Lower lobe of right lung (tissue), 2 donors: ENCODE results near the gene ITGB6. TPM values are rescaled to one million over a fixed set of nuclear protein-coding genes. Genes with fewer than 3 reads are reported as not detected.

ENCODE experiments used
- ATAC-seq, 2 donors: fragments of 200-7000 bp; cut with Tn5 transposase; one replicate each; pipeline ENCODE4 v1.9.1; 2020 to 2022; ENCODE audit warnings: mild to moderate bottlenecking in 2 of 2, moderate library complexity in 2 of 2
- DNase-seq: peaks from one replicate; pipeline ENCODE4 v3.0.0-alpha.2; 2020
- H3K27ac ChIP-seq: fragments of 200-600 bp; one replicate; pipeline ENCODE4 v1.8.0; 2022
- H3K27me3 ChIP-seq: fragments of 200-600 bp; one replicate; pipeline ENCODE4 v1.8.0; 2022; ENCODE audit warnings: low read depth
- H3K36me3 ChIP-seq: fragments of 200-600 bp; one replicate; pipeline ENCODE4 v1.8.0; 2022; ENCODE audit warnings: mild to moderate bottlenecking
- H3K4me1 ChIP-seq: fragments of 200-600 bp; one replicate; pipeline ENCODE4 v1.8.0; 2022
- H3K4me3 ChIP-seq: fragments of 200-600 bp; one replicate; pipeline ENCODE4 v1.8.0; 2022; ENCODE audit warnings: mild to moderate bottlenecking
- H3K9me3 ChIP-seq: fragments of 200-600 bp; one replicate; pipeline ENCODE4 v1.8.0; 2022
- intact Hi-C: fragments of 100-400 bp; cut with DNase I; formaldehyde crosslinking; loops from one replicate; pipeline ENCODE4 v1.11.0; 2022
- total RNA-seq: library from RNA; stranded (reverse); fragmentation: NEBNext Ultra II Directional; extraction: Animal tissue kit (Norgen Biotek cat#: 25700); gene quantifications from one replicate; pipeline ENCODE4 v1.2.1, GENCODE V29; 2021
- TF ChIP-seq, protein P1 (sequence below): fragments of 200-600 bp; IDR thresholded peaks from one replicate; pipeline ENCODE4 v1.8.0; 2022; ENCODE audit warnings: antibody characterized with exemption, mild to moderate bottlenecking
- donor health status: DM: no; HTN: yes; CAD: no; lungs with severe emphysema.

ITGB6 gene
- total RNA-seq, 1 donor from 2014 or later: 65.2 TPM

DNA sequence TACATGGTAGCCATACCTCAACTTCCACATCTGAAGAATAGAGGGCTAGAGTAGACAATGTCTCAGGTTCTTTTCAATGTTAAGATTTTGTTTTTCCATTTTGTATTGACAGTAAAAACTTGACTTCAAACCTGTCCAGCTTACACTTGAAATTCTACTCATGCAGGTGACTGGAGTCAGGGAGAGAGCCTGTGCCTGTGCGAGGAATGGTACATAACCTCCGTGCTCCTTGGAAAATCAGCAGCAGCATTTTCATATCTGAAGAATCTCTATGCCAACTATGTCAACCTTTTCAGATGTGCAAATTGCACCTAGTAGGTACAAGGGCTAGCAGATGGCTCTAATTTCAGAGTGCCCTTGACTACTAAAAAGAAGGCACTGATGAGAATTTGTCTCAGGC lies 139.8 kb downstream of the ITGB6 start:
- Histone ChIP-seq H3K4me1 (peaks cover 14% of the 10 kb centered on the region), H3K27me3 (peaks cover 27% of the 10 kb centered on the region), H3K4me3 (no peak overlapping the region), H3K9me3 (no peaks in the 10 kb centered on the region), H3K36me3 (no peaks in the 10 kb centered on the region), H3K27ac (no peak overlapping the region)
- ATAC-seq: no peak
- no peak for DNase-seq
- intact Hi-C loops: no loop called here
- TF ChIP-seq, protein P1, sequence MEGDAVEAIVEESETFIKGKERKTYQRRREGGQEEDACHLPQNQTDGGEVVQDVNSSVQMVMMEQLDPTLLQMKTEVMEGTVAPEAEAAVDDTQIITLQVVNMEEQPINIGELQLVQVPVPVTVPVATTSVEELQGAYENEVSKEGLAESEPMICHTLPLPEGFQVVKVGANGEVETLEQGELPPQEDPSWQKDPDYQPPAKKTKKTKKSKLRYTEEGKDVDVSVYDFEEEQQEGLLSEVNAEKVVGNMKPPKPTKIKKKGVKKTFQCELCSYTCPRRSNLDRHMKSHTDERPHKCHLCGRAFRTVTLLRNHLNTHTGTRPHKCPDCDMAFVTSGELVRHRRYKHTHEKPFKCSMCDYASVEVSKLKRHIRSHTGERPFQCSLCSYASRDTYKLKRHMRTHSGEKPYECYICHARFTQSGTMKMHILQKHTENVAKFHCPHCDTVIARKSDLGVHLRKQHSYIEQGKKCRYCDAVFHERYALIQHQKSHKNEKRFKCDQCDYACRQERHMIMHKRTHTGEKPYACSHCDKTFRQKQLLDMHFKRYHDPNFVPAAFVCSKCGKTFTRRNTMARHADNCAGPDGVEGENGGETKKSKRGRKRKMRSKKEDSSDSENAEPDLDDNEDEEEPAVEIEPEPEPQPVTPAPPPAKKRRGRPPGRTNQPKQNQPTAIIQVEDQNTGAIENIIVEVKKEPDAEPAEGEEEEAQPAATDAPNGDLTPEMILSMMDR: no peak

DNA sequence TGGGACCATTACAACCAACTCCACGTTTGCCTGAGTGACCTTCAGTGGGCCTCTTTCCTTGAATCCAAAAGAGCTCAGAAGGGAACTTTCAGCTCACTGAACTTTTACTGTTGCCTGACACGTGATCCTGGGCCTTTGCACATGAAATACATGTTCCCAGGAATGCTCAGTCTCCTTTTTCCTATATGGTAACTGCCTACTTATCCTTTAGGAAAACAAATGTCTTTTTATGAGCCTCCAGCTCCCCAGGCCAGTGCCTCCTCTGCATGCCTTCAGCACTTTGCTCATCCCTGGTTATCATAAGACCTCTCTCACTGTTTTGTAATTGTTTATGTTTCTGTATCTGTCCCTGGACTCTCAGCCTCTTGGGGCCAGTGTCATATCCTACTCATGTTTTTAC lies 142.7 kb downstream of the ITGB6 start:
- Histone ChIP-seq H3K9me3 (no peaks in the 10 kb centered on the region), H3K4me3 (no peak overlapping the region), H3K27ac (no peak overlapping the region), H3K27me3 (peaks cover 22% of the 10 kb centered on the region), H3K36me3 (no peaks in the 10 kb centered on the region), H3K4me1 (peaks cover 7% of the 10 kb centered on the region)
- intact Hi-C loops: no loop called here
- ATAC-seq: no peak
- no peak for DNase-seq
- TF ChIP-seq, protein P1: no peak

DNA sequence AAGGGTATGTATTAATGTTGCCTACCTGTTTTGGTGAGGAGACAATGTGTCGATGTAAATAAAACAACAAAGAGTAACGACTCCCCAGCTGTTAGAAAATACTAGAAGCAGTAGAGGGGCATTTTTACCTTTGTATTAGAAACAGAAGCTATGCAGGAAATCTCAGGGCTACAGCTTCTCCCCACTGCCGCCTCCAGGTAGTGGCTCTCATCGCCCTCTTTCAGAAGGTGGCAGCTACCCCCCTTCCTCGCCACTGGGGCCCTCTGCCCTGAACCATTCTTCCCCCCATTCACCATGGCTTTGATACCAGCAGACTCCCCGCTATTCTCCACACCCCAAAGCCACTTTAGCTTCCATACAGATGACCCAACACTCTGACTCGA lies 144.4 kb downstream of the ITGB6 start:
- intact Hi-C loops: no loop called here
- Histone ChIP-seq H3K36me3 (no peaks in the 10 kb centered on the region), H3K27ac (no peak overlapping the region), H3K9me3 (no peaks in the 10 kb centered on the region), H3K4me3 (no peak overlapping the region), H3K27me3 (peaks cover 6% of the 10 kb centered on the region), H3K4me1 (no peaks in the 10 kb centered on the region)
- DNase-seq: no peak
- TF ChIP-seq, protein P1: no peak
- ATAC-seq: no peak

DNA sequence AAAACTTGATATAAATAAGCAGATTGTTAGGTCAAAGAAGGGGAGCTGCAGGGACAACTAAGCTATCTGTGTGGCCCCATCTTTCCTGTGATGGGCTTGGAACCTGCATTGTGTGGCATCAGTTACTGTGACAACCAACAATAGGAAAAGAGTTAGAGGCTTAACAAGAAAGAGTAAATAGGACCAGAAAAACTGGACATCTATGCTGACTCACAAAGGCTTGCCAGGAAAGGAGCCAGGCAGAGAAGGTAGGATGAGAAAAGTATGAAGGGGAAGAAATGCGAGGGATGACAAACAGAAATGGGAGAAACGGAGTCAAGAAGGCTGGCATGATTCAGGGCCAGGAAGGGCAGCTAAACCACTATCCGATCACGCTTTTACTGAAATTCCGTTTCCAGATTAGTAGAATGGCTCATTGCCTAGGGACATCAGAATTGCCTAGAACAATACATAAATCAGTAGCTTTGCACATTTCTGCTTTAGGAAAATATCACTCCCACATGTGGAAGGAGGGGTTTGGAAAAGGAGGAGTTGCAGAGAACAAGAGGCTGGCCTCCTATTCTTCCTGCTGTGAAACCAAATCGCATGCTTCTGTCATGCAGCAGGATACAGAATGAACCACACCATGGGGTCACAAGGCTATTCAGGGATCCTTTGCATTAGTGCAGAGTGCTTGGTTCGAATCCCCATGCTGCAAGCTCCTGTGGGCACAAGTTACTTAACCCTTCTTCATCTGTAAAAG lies 144.9 kb downstream of the ITGB6 start:
- intact Hi-C loops: no loop called here
- Histone ChIP-seq H3K36me3 (no peaks in the 10 kb centered on the region), H3K27me3 (peaks cover 2% of the 10 kb centered on the region), H3K4me3 (no peak overlapping the region), H3K4me1 (no peaks in the 10 kb centered on the region), H3K27ac (no peak overlapping the region), H3K9me3 (no peaks in the 10 kb centered on the region)
- ATAC-seq: no peak
- TF ChIP-seq, protein P1: no peak
- DNase-seq: no peak

DNA sequence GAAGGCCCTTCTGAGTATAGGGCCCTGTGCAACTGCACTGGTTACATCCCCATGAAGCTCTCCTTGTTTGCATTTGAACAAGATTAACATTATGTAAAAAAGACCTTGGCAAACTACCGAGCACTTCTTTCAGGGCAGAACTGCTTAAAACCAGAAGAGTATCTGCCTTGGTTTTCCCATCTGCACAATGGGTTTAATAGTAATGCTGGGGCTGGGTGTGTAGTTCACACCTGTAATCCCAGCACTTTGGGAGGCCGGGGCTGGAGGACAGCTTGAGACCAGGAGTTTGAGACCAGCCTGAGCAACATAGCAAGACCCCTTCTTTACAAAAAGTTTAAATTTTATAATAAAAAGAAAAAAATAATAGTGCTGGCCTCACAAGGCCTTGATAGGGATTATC lies 146.1 kb downstream of the ITGB6 start:
- Histone ChIP-seq H3K27me3 (no peaks in the 10 kb centered on the region), H3K9me3 (no peaks in the 10 kb centered on the region), H3K4me3 (no peak overlapping the region), H3K4me1 (no peaks in the 10 kb centered on the region), H3K27ac (no peak overlapping the region), H3K36me3 (no peaks in the 10 kb centered on the region)
- TF ChIP-seq, protein P1: no peak
- ATAC-seq (no peak), DNase-seq (no peak)
- intact Hi-C loops: no loop called here
